ENCODE data around the gene OR6C76. TPM values are rescaled to one million over a fixed set of nuclear protein-coding genes. Genes with fewer than 3 reads are reported as not detected.
A peak's percentile ranks its signal among the peaks of the same experiment; 100 is the strongest.

Gene OR6C76
- total RNA-seq, 1 experiment from 2014 or later = not detected

GRCh38 chr12:55469291-55469690, 43.2 kb downstream of the OR6C76 start:
- no peak for DNase-seq (ENCODE audit: low read depth)

GRCh38 chr12:55470088-55470829, 44.2 kb downstream of the OR6C76 start, which contains the start of gene OR6C70:
Gene OR6C70, minus strand, starts transcription at chr12:55470138. Its CDS starts 0 bp downstream, at chr12:55470138.
- DNase-seq (ENCODE audit: low read depth) = peak; percentile 63

- no peak for DNase-seq (ENCODE audit: low read depth)
Measured at GRCh38 chr12:55472264-55472663, 46.2 kb downstream of the OR6C76 start.

Other genes starting within 250 kb of the OR6C76 start
- gene OR10A7, start 205.2 kb upstream of the OR6C76 start, total RNA-seq (2014; rRNA removed; shearing (Covaris generic)) = not detected in 2 replicates
- gene OR6C74, start 181.6 kb upstream of the OR6C76 start, total RNA-seq (2014; rRNA removed; shearing (Covaris generic)) = not detected in 2 replicates
- not detected in 2 replicates for gene OR6C6, start 129.7 kb upstream of the OR6C76 start, total RNA-seq (2014; rRNA removed; shearing (Covaris generic))
- not detected in 2 replicates for gene OR6C1, start 111.9 kb upstream of the OR6C76 start, total RNA-seq (2014; rRNA removed; shearing (Covaris generic))
- gene OR6C3, start 95.5 kb upstream of the OR6C76 start, total RNA-seq (2014; rRNA removed; shearing (Covaris generic)) = not detected in 2 replicates
- not detected in 2 replicates for gene OR6C75, start 63.3 kb upstream of the OR6C76 start, total RNA-seq (2014; rRNA removed; shearing (Covaris generic))
- gene OR6C65, start 25.7 kb upstream of the OR6C76 start, total RNA-seq (2014; rRNA removed; shearing (Covaris generic)) = not detected in 2 replicates
- not detected in 2 replicates for gene OR6C2, start 17.8 kb downstream of the OR6C76 start, total RNA-seq (2014; rRNA removed; shearing (Covaris generic))
- gene OR6C70, start 43.9 kb downstream of the OR6C76 start, total RNA-seq (2014; rRNA removed; shearing (Covaris generic)) = not detected in 2 replicates
- gene OR6C68, start 66.1 kb downstream of the OR6C76 start, total RNA-seq (2014; rRNA removed; shearing (Covaris generic)) = not detected in 2 replicates
- not detected in 2 replicates for gene OR6C4, start 123.3 kb downstream of the OR6C76 start, total RNA-seq (2014; rRNA removed; shearing (Covaris generic))
- gene OR2AP1, start 146.2 kb downstream of the OR6C76 start, total RNA-seq (2014; rRNA removed; shearing (Covaris generic)) = not detected in 2 replicates
- gene OR10P1, start 210.6 kb downstream of the OR6C76 start, total RNA-seq (2014; rRNA removed; shearing (Covaris generic)) = not detected in 2 replicates